ENCODE measurements around the gene ANXA10.
"Not testable (repeated sequence)": the region's sequence is repeated elsewhere in the genome, so short reads cannot be mapped to it uniquely, and the experiment has no call there.

Gene ANXA10

DNA sequence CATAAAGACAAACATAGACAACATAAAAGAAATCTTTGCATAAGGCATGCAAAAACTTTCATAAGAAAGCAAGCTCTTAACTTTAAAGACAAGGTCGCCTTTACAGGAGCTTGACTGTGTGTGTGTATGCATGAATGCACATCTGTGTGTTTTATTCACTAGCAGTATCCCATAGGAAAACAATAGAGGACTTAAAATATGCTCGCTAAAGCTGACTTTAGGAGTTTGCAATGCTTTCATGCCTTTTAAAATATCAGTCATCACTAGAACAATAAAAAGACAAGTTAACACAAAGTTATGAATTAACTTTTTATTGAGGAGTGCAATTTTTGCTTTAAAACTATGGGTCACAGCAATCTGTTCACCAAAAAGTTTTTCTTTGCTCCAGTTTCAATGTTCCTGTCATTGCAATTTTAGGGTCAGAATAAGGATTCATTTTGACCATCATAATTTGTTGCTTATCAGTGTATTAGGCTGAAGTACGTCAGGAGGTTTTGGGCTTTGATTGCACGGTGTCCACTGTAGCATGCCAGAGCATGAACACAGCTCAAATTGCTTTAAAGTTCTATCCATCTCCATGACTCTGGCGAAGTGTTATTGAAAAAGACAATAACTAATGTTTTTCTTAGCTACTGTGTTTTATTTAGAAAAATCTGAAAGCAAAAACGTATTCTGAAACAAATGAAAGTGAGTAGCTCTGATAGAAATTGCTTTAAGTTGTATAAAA, 36.9 kb downstream of the ANXA10 start:
- no peak overlapping the region for H3K4me3 ChIP-seq (ENCODE audit: low read length)
- TF ChIP-seq ZNF274 (IDR thresholded peaks at IDR 0.05; ENCODE audit: low read depth, low read length): no peak

- H3K4me3 ChIP-seq (ENCODE audit: low read length): no peak overlapping the region
Observed at GRCh38 chr4:168129802-168130201, 37.5 kb downstream of the ANXA10 start.

DNA sequence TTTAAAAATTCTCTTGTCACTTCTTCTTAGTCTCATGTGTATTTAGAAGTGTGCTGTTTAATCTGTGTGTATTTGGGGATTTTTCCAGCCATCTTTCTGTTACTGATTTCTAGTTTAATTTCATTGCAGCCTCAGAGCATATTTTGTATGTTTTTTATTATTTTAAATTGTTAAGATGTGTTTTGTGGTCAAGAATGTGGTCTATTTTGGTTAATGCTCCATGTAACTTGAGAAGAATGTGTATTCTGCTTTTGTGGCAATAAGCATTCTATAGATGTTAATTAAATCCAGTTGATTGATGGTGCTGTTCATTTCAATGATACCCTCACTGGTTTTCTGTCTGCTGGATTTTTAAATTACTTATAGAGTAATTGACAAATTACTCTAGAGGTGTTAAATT, 38.9 kb downstream of the ANXA10 start:
- H3K4me3 ChIP-seq (ENCODE audit: low read length): no peak overlapping the region
- TF ChIP-seq ZNF274 (IDR thresholded peaks at IDR 0.05; ENCODE audit: low read depth, low read length): no peak

More at GRCh38 chr4:168129802-168130201, 37.5 kb downstream of the ANXA10 start:
- no peak for TF ChIP-seq ZNF274 (IDR thresholded peaks at IDR 0.05; ENCODE audit: low read depth, low read length)

DNA sequence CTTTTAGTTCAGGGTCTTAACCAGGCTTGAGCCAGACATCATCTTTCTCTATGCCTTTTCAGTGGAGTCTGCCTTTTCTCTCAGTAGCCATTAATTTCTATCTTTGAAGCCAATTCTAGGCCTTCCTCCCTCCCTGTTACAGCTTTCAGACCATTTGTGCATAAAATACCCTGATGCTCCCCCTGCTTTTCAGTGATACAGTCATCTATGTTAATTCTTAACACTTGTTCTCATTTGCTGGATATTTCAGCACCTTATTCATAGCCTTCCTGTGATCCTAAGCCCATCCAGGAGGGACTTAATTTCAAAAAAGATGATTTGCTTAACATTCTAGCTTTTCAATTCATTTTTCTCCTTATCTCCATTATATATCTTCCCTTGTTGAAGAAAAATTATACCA, 42.3 kb downstream of the ANXA10 start:
- no peak for TF ChIP-seq ZNF274 (IDR thresholded peaks at IDR 0.05; ENCODE audit: low read depth, low read length)
- H3K4me3 ChIP-seq (ENCODE audit: low read length): no peak overlapping the region

DNA sequence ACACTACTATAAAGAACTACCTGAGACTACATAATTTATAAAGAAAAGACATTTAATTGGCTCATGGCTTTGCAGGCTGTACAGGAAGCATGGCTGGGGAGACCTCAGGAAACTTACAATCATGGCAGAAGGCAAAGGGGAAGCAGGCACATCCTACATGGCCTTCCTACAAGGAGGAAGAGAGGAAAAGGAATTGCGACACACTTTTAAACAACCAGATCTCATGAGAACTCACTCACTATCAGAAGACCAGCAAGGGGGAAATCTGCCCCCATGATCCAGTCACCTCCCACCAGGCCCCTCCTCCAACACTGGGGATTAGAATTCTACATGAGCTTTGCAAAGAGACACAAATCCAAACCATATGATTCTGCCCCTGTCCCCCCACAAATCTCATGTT, 43.5 kb downstream of the ANXA10 start:
- H3K4me3 ChIP-seq (ENCODE audit: low read length): not testable (repeated sequence)

- not testable (repeated sequence) for H3K4me3 ChIP-seq (ENCODE audit: low read length)
Observed at GRCh38 chr4:168137695-168138094, 45.4 kb downstream of the ANXA10 start.

GRCh38 chr4:168138143-168138542, 45.8 kb downstream of the ANXA10 start:
- no peak for TF ChIP-seq ZNF274 (IDR thresholded peaks at IDR 0.05; ENCODE audit: low read depth, low read length)
- no peak overlapping the region for H3K4me3 ChIP-seq (ENCODE audit: low read length)

GRCh38 chr4:168139336-168139735, 47.0 kb downstream of the ANXA10 start:
- H3K4me3 ChIP-seq (ENCODE audit: low read length): no peak overlapping the region
- TF ChIP-seq ZNF274 (IDR thresholded peaks at IDR 0.05; ENCODE audit: low read depth, low read length): no peak

GRCh38 chr4:168141733-168142132, 49.4 kb downstream of the ANXA10 start:
- H3K4me3 ChIP-seq (ENCODE audit: low read length): no peak overlapping the region
- no peak for TF ChIP-seq ZNF274 (IDR thresholded peaks at IDR 0.05; ENCODE audit: low read depth, low read length)

- no peak for TF ChIP-seq ZNF274 (IDR thresholded peaks at IDR 0.05; ENCODE audit: low read depth, low read length)
- no peak overlapping the region for H3K4me3 ChIP-seq (ENCODE audit: low read length)
Observed at GRCh38 chr4:168143601-168144000, 51.3 kb downstream of the ANXA10 start.

DNA sequence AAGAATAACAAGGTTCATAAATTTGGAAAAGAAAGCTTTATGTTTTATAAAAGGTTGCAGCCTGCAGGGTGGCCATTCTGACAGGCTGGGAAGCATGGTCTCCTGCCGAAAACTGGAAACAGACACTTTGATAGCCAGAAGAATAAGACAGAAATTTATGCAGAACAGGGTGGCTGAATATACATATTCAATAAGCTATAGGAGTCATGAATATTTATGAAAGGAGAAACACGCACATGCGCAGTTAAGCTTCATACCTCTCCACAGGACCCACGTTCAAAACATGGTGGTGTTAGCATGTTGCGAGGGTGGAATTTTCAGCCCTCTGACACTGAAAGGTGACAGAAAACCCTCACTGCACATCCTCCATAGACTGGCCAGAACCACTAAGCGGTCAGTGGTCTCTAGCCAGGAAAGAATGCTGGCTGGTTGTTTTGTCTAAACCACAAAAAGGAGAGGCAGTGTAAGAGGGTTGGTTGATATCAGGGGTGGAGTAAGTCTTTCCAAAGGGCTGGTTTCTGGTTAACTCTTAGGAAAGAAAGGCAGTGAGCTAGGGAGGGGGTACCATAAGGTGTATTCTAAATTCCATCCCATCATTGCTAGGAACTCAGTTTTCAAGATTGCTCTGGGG, 58.2 kb downstream of the ANXA10 start:
- H3K4me3 ChIP-seq (ENCODE audit: low read length): no peak overlapping the region
- TF ChIP-seq ZNF274 (IDR thresholded peaks at IDR 0.05; ENCODE audit: low read depth, low read length): no peak

DNA sequence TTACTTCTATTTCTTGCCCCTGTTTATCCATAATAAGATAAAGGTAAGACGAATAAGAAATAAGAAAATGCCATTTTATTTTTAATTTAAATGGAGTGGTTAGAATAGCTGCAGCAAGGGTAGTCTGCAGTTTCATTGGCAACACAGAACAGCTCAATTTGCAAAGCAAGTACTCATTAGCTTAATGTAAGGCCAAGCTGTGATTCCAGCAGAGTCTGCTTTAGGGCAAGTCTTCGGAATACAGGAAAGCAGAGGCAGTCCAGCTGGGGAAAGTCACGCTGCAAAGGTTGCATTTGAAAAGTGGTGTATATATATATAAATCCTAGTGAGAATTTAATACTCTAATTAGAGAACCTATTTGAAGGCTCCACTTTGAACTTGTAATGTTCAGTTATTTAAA, 59.0 kb downstream of the ANXA10 start:
- TF ChIP-seq ZNF274 (IDR thresholded peaks at IDR 0.05; ENCODE audit: low read depth, low read length): no peak

DNA sequence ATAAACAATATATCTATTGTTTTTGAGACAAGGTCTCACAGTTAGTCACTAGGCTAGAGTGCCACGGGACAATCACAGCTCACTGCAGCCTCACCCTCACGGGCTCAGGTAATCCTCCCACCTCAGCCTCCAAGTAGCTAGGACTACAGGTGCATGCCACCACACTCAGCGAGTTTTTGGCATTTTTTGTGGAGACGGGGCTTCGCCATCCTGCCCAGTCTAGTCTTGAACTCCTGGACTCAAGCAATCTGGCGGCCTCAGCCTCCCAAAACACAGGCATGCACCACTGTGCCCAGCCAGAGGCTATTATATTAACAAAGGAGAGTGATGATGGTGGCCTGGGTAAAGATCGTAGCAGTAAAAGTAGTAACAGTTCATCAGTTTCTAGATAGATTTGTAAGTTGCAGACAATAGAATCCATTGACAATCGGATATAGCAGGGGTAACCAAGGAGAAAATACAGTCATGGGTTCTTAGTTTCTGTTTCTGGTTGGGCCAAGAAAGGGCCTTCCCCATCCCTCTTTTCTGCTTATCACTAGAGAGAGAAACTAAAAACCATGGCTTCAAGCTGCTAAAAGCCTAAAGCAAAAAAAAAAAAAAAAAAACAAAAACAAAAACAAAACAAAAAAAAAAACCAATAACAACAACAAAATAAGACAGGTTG, 60.6 kb downstream of the ANXA10 start:
- TF ChIP-seq ZNF274 (IDR thresholded peaks at IDR 0.05; ENCODE audit: low read depth, low read length): no peak
- H3K4me3 ChIP-seq (ENCODE audit: low read length): no peak overlapping the region

More for the DNA sequence above, 59.0 kb downstream of the ANXA10 start:
- H3K4me3 ChIP-seq (ENCODE audit: low read length): no peak overlapping the region

DNA sequence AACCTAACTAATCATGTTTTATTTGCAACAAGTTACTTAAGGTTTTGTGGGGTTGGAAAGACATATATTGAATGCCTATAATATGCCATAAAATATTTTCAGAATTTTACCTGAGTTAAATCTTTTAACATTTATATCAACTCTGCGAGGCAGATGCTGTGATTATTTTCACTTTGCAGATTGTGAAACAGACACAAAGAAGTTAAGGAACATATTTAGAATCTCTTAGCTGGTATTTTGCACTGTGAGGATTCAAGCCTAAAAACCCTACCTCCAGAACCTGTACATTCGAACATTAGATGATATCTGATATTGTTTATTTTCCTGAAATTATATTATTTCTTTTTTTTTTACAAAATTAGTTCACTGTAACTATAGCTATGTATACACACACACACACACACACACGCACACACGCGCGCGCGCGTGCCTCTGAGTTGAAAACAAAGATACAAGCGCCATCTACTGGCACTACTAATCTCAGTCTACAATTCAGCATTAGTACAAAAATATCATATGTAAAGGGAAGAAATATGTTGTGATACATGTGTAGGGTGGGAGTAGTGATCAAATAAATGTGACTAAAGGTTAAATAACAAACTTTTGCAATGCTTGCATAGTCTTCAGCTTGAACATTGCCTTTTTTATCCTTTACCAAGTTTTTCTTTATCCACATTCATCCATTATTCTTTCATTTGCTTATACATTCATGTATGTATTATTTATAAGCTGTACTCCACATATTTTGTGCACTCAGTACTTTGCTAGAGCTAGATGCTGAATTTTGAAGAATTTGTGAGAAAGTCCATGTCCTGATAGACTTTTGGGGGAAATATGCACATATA, 61.5 kb downstream of the ANXA10 start:
- no peak overlapping the region for H3K4me3 ChIP-seq (ENCODE audit: low read length)
- no peak for TF ChIP-seq ZNF274 (IDR thresholded peaks at IDR 0.05; ENCODE audit: low read depth, low read length)
